ENCODE data around the gene BMF. TPM values are rescaled to one million over a fixed set of nuclear protein-coding genes. Genes with fewer than 3 reads are reported as not detected.
"Not testable (repeated sequence)": the region's sequence is repeated elsewhere in the genome, so short reads cannot be mapped to it uniquely, and the experiment has no call there.

BMF gene
- total RNA-seq: 1 to 10 TPM; 3.7 to 7.7 (median 5.3) TPM

DNA sequence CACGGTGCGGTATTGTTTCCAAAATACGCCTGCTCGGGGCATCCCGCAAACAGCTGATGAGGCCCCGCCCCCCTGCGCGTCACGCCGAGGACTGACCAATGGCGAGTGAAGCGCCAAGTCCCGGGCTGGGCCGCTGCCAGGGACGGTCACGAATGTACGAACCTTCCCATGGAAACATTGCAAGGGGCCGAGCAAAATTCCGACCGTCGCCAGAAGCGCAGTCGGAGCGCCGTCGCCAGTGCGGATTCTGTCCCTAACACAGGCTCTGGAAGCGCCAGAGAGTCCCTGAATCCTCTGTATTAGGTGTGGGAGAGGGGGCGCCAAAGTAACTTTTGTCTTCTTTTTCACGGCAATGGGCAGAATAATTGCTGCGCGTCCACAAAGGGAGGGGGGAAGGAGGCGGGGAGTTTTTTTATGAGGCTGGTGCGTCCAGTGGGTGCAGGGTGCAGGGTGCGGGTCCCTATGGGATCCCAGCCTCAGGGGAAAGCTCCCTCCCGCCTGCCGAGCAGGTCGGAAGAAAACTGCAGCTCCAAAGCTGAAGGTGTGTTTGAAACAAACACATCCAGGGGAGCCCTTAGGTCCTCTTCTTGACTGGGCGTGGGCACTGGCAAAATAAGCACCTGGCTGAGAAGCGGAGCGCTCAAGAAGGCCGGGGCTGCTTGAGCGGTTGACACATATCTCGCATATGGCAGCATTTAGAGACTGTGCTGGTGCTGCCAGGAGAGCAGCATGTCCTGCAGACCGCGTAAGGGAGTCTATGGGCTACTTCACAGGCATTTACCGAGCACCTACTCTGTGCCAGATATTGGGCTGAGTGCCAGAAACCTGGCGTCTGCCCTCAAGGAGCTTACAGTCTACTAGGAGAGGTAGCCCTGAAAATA lies at the start of gene BMF:
TSS of gene BMF (minus strand) at position 25 of the 881 bp plus-strand sequence. CDS start 2,793 bp downstream, outside the sequence.
- peak; percentile 100 for DNase-seq (ENCODE audit: low spot score)
- peak; percentile 85 for ATAC-seq (ENCODE audit: low FRiP score)
- TF ChIP-seq, protein P1, sequence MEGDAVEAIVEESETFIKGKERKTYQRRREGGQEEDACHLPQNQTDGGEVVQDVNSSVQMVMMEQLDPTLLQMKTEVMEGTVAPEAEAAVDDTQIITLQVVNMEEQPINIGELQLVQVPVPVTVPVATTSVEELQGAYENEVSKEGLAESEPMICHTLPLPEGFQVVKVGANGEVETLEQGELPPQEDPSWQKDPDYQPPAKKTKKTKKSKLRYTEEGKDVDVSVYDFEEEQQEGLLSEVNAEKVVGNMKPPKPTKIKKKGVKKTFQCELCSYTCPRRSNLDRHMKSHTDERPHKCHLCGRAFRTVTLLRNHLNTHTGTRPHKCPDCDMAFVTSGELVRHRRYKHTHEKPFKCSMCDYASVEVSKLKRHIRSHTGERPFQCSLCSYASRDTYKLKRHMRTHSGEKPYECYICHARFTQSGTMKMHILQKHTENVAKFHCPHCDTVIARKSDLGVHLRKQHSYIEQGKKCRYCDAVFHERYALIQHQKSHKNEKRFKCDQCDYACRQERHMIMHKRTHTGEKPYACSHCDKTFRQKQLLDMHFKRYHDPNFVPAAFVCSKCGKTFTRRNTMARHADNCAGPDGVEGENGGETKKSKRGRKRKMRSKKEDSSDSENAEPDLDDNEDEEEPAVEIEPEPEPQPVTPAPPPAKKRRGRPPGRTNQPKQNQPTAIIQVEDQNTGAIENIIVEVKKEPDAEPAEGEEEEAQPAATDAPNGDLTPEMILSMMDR (IDR thresholded peaks at IDR 0.05): no peak

- DNase-seq (ENCODE audit: low spot score) (no peak), ATAC-seq (ENCODE audit: low FRiP score) (no peak)
- TF ChIP-seq, protein P1 (IDR thresholded peaks at IDR 0.05): no peak
Observed at GRCh38 chr15:40157778-40158447, 49.2 kb upstream of the BMF start.

DNA sequence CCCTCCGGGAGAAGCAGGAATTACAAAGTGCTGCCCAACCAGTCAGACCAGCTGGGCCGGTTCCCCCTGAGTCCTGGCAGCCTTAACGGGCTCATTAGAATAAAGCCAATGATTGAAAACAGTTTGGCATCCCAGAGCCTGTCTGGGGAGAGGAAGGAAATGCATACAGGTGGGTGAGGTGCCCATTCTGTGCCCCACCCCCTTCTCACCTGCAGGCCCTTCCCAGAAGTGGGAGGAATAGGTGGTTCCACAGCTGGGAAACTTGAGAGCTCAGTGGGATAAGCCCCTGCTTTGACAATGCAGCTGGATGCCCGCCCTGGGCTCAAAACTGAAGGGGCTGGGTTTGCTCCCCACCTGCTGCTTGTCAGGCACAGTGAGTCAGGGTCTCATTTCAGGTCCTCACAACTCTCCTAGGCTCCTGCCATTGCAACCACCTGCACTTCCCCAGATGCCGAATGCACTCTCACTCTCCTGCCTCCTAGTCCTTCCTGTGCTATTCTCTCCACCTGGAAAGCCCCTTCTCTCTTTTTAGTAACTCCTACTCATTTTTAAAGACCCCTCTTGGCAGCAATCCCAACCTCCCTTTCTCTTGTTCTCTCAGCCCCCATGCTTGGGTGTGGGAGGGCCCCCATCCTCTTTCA lies 46.7 kb upstream of the BMF start:
- ATAC-seq (ENCODE audit: low FRiP score): no peak
- TF ChIP-seq, protein P1 (IDR thresholded peaks at IDR 0.05): no peak
- no peak for DNase-seq (ENCODE audit: low spot score)

GRCh38 chr15:40154821-40155220 lies 46.1 kb upstream of the BMF start:
- ATAC-seq (ENCODE audit: low FRiP score); DNase-seq (ENCODE audit: low spot score): not testable (repeated sequence)

DNA sequence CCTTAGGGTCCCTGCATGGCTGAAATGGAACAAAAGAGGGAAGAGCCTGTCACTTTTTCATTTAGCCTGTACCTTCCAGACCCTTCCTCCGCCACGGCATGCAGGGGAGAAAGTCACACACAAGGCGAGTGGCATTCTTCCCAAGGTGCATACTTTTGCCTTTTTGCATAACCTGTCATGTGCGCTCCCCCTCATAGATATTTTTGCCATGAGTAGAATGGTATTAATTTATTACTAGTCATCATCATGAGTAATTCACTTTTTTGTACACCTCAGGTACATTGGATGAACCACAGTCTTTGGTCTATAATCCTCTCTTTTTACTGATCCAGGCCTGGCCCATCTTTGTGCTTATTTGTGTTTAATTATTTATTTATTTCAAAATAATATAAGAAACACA lies 43.3 kb upstream of the BMF start:
- ATAC-seq (ENCODE audit: low FRiP score) (no peak), DNase-seq (ENCODE audit: low spot score) (no peak)
- TF ChIP-seq, protein P1 (IDR thresholded peaks at IDR 0.05): no peak

- DNase-seq (ENCODE audit: low spot score) (no peak), ATAC-seq (ENCODE audit: low FRiP score) (no peak)
- TF ChIP-seq, protein P1 (IDR thresholded peaks at IDR 0.05): no peak
Observed at GRCh38 chr15:40151499-40151898, 42.8 kb upstream of the BMF start.

Measured in omental fat pad (tissue), 4 donors.